WI38 (cell line): ENCODE data around the gene PCDHB4.
A peak's percentile ranks its signal among the peaks of the same experiment; 100 is the strongest.
"Not testable (repeated sequence)": the region's sequence is repeated elsewhere in the genome, so short reads cannot be mapped to it uniquely, and the experiment has no call there.

Experiments
- H3K4me3 ChIP-seq: 2 replicates; pipeline ENCODE4 v1.5.1; 2011; ENCODE audit warnings: low read depth, mild to moderate bottlenecking, control low read depth, low read length
- TF ChIP-seq, protein P1 (sequence below): IDR thresholded peaks from 2 replicates; pipeline ENCODE4 v1.5.1; 2012; ENCODE audit warnings: low read depth, mild to moderate bottlenecking, control low read depth, low read length

PCDHB4 gene

DNA sequence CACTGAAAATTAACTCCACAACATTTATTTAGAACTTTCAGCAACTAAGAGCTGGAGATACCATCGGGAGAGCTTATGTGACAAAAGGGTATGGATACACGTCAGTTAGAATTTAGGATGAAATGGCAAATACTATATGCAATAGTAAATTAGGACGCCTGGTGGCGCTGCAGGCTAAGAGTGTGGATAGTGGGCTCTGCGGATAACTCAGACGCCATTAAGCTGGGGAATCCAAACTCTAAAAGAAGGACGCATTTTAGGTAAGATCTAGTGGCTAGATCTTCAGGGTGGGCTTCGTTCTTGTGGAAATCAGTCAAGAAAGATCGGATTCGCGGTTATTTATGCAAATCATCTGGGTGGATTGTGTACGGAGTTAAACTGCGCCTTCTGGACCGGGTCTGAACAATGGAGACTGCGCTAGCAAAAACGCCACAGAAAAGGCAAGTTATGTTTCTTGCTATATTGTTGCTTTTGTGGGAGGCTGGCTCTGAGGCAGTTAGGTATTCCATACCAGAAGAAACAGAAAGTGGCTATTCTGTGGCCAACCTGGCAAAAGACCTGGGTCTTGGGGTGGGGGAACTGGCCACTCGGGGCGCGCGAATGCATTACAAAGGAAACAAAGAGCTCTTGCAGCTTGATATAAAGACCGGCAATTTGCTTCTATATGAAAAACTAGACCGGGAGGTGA, 13.6 kb downstream of the PCDHB4 start, which contains the start of gene PCDHB5:
Gene PCDHB5, plus strand, starts transcription at position 177 of the 688 bp plus-strand sequence. Its CDS starts 229 bp downstream, at position 406.
- TF ChIP-seq, protein P1, sequence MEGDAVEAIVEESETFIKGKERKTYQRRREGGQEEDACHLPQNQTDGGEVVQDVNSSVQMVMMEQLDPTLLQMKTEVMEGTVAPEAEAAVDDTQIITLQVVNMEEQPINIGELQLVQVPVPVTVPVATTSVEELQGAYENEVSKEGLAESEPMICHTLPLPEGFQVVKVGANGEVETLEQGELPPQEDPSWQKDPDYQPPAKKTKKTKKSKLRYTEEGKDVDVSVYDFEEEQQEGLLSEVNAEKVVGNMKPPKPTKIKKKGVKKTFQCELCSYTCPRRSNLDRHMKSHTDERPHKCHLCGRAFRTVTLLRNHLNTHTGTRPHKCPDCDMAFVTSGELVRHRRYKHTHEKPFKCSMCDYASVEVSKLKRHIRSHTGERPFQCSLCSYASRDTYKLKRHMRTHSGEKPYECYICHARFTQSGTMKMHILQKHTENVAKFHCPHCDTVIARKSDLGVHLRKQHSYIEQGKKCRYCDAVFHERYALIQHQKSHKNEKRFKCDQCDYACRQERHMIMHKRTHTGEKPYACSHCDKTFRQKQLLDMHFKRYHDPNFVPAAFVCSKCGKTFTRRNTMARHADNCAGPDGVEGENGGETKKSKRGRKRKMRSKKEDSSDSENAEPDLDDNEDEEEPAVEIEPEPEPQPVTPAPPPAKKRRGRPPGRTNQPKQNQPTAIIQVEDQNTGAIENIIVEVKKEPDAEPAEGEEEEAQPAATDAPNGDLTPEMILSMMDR: peak; percentile 12; the same call in 1 of the 2 replicates
- H3K4me3 ChIP-seq: peak within 1 kb of the TSS; percentile 39

DNA sequence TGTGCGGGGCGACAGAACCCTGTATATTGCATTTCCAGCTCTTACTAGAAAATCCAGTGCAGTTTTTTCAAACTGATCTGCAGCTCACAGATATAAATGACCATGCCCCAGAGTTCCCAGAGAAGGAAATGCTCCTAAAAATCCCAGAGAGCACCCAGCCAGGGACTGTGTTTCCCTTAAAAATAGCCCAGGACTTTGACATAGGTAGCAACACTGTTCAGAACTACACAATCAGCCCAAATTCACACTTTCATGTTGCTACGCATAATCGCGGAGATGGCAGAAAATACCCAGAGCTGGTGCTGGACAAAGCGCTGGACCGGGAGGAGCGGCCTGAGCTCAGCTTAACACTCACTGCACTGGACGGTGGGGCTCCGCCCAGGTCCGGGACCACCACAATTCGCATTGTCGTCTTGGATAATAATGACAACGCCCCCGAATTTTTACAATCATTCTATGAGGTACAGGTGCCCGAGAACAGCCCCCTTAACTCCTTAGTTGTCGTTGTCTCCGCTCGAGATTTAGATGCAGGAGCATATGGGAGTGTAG, 14.2 kb downstream of the PCDHB4 start:
- peak overlapping the region; percentile 39; the same call in 1 of the 2 replicates for H3K4me3 ChIP-seq
- TF ChIP-seq, protein P1: no peak

DNA sequence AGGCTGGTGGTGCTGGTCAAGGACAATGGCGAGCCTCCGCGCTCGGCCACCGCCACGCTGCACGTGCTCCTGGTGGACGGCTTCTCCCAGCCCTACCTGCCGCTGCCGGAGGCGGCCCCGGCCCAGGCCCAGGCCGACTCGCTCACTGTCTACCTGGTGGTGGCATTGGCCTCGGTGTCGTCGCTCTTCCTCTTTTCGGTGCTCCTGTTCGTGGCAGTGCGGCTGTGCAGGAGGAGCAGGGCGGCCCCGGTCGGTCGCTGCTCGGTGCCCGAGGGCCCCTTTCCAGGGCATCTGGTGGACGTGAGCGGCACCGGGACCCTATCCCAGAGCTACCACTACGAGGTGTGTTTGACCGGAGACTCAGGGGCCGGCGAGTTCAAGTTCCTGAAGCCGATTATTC, 15.7 kb downstream of the PCDHB4 start:
- not testable (repeated sequence) for H3K4me3 ChIP-seq

DNA sequence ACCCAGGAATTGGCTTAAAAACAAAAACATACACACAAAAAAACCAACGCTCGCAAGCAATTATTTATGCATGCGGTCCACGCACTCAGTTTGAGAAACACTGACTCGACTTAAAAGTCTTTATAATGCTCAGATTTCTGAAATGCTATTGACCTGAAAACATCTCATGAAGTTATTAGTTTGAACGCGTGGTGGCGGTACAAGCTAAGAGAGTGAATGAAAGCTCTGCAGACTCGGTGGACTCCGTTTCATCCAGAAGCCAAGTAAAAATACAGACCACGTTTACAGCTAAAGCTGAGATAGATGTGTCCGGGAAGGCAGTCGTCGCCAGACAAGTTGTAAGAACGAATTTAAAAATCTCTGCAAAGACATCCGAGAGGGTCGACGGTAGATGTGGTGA, 28.2 kb downstream of the PCDHB4 start, which contains the start of gene PCDHB6:
Gene PCDHB6, plus strand, starts transcription at position 246 of the 400 bp plus-strand sequence. CDS start 201 bp downstream, outside the sequence.
- H3K4me3 ChIP-seq: peak within 1 kb of the TSS; percentile 34
- TF ChIP-seq, protein P1: 0 out of 2 replicates have a peak, but pooled peaks have one; percentile 13

DNA sequence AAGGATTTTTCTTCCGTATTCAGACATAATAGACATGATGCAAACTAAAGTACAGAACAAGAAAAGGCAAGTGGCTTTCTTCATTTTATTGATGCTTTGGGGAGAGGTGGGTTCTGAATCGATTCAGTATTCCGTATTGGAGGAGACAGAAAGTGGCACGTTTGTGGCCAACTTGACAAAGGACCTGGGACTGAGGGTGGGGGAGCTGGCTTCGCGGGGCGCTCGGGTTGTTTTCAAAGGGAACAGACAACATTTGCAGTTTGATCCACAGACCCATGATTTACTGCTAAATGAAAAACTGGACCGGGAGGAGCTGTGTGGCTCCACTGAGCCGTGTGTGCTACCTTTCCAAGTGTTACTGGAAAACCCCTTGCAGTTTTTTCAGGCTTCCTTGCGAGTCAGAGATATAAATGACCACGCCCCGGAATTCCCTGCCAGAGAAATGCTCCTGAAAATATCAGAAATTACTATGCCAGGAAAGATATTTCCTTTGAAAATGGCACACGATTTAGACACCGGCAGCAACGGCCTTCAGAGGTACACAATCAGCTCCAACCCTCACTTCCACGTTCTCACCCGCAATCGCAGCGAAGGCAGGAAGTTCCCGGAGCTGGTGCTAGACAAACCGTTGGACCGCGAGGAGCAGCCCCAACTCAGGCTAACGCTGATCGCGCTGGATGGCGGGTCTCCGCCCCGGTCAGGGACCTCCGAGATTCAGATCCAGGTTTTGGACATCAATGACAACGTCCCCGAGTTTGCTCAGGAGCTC, 28.8 kb downstream of the PCDHB4 start:
- peak overlapping the region; percentile 34 for H3K4me3 ChIP-seq
- TF ChIP-seq, protein P1: no peak

DNA sequence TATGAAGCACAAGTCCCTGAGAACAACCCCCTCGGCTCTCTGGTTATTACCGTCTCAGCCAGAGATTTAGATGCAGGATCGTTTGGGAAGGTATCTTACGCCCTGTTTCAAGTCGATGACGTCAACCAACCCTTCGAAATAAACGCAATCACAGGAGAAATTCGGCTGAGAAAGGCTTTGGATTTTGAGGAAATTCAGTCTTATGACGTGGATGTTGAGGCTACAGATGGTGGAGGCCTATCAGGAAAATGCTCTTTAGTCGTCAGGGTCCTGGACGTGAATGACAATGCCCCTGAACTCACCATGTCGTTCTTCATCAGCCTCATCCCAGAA, 29.3 kb downstream of the PCDHB4 start:
- TF ChIP-seq, protein P1: no peak
- H3K4me3 ChIP-seq: no peak overlapping the region

DNA sequence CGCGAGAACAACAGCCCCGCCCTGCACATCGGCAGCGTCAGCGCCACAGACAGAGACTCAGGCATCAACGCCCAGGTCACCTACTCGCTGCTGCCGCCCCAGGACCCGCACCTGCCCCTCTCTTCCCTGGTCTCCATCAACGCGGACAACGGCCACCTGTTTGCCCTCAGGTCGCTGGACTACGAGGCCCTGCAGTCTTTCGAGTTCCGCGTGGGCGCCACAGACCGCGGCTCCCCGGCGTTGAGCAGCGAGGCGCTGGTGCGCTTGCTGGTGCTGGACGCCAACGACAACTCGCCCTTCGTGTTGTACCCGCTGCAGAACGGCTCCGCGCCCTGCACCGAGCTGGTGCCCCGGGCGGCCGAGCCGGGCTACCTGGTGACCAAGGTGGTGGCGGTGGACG, 30.0 kb downstream of the PCDHB4 start:
- H3K4me3 ChIP-seq: not testable (repeated sequence)

DNA sequence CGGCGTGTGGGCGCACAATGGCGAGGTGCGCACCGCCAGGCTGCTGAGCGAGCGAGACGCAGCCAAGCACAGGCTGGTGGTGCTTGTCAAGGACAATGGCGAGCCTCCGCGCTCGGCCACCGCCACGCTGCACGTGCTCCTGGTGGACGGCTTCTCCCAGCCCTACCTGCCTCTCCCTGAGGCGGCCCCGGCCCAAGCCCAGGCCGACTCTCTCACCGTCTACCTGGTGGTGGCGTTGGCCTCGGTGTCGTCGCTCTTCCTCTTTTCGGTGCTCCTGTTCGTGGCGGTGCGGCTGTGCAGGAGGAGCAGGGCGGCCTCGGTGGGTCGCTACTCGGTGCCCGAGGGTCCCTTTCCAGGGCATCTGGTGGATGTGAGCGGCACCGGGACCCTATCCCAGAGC, 30.5 kb downstream of the PCDHB4 start:
- not testable (repeated sequence) for H3K4me3 ChIP-seq
